DMS153 (cell line): ENCODE measurements around the gene C7orf57.

ENCODE experiments used
- DNase-seq: peaks from one replicate; lab custom pipeline; 2025; lab: John Stamatoyannopoulos, UW

Gene C7orf57

GRCh38 chr7:48109848-48110663, 74.7 kb downstream of the C7orf57 start:
- peak; percentile 54 for DNase-seq

GRCh38 chr7:48110868-48111267, 75.5 kb downstream of the C7orf57 start:
- DNase-seq: no peak
